GM18505 (cell line): ENCODE results near the gene SDK2.
A peak's percentile ranks its signal among the peaks of the same experiment; 100 is the strongest.

Experiments used
- ATAC-seq: cut with Tn5 transposase; IDR thresholded peaks from one replicate; pipeline ENCODE4 v1.9.1; 2021; ENCODE audit not compliant: unreplicated experiment
- POLR2A ChIP-seq: IDR thresholded peaks from 4 replicates; pipeline ENCODE4 v1.6.1; 2011; ENCODE audit warnings: borderline replicate concordance; ENCODE audit not compliant: insufficient read depth, insufficient read length; ENCODE audit errors: extremely low read depth

Gene SDK2

GRCh38 chr17:73308017-73308823 is 336.0 kb downstream of the SDK2 start:
- TF ChIP-seq POLR2A, result no peak
- no peak for ATAC-seq

- no peak for ATAC-seq
- no peak for TF ChIP-seq POLR2A
Observed at GRCh38 chr17:73307130-73307529, 337.1 kb downstream of the SDK2 start.

GRCh38 chr17:73305845-73306836 is 338.1 kb downstream of the SDK2 start:
- no peak for ATAC-seq
- TF ChIP-seq POLR2A, result no peak

- peak; percentile 21 for TF ChIP-seq POLR2A
- no peak for ATAC-seq
Observed at GRCh38 chr17:73304971-73305812, 339.1 kb downstream of the SDK2 start.

GRCh38 chr17:73304438-73304837 is 339.8 kb downstream of the SDK2 start:
- ATAC-seq, result no peak
- no peak for TF ChIP-seq POLR2A

GRCh38 chr17:73302189-73302588 is 342.1 kb downstream of the SDK2 start:
- ATAC-seq, result no peak
- TF ChIP-seq POLR2A, result no peak

- TF ChIP-seq POLR2A, result no peak
- ATAC-seq, result no peak
Observed at GRCh38 chr17:73301369-73301768, 342.9 kb downstream of the SDK2 start.

- no peak for TF ChIP-seq POLR2A
- no peak for ATAC-seq
Observed at GRCh38 chr17:73300392-73300791, 343.9 kb downstream of the SDK2 start.

GRCh38 chr17:73297934-73298861 is 346.0 kb downstream of the SDK2 start:
- no peak for TF ChIP-seq POLR2A
- no peak for ATAC-seq

- TF ChIP-seq POLR2A, result no peak
- no peak for ATAC-seq
Observed at GRCh38 chr17:73293480-73293911, 350.7 kb downstream of the SDK2 start.

GRCh38 chr17:73293031-73293430 is 351.2 kb downstream of the SDK2 start:
- no peak for TF ChIP-seq POLR2A

GRCh38 chr17:73292031-73292531 is 352.2 kb downstream of the SDK2 start:
- no peak for ATAC-seq

More at GRCh38 chr17:73293031-73293430, 351.2 kb downstream of the SDK2 start:
- no peak for ATAC-seq

GRCh38 chr17:73291260-73291801 is 352.9 kb downstream of the SDK2 start:
- peak; percentile 66 for ATAC-seq
- TF ChIP-seq POLR2A, result no peak

More at GRCh38 chr17:73292031-73292531, 352.2 kb downstream of the SDK2 start:
- TF ChIP-seq POLR2A, result no peak
